Fibroblast of villous mesenchyme (primary cell): Measurements from ENCODE around the gene DHCR7. TPM values are rescaled to one million over a fixed set of nuclear protein-coding genes. Genes with fewer than 3 reads are reported as not detected.
A peak's percentile ranks its signal among the peaks of the same experiment; 100 is the strongest.

Experiments used
- DNase-seq: peaks from one replicate; pipeline ENCODE4 v3.0.0-alpha.2; 2010; ENCODE audit warnings: low read depth
- H3K4me3 ChIP-seq: 2 replicates; pipeline ENCODE4 v1.5.1; 2011; ENCODE audit warnings: low read depth, mild to moderate bottlenecking, low read length
- CTCF ChIP-seq: IDR thresholded peaks from 2 replicates; pipeline ENCODE4 v1.5.1; 2012; ENCODE audit warnings: low read depth, mild to moderate bottlenecking, low read length; ENCODE audit not compliant: insufficient read depth
- total RNA-seq: library from RNA; depleted of rRNA; stranded (reverse); fragments of >200 nt; gene quantifications from 2 replicates; pipeline ENCODE4 v1.2.3, GENCODE V29; 2012

The DHCR7 gene
- total RNA-seq, 1 donor, result 94.1 TPM

DNA sequence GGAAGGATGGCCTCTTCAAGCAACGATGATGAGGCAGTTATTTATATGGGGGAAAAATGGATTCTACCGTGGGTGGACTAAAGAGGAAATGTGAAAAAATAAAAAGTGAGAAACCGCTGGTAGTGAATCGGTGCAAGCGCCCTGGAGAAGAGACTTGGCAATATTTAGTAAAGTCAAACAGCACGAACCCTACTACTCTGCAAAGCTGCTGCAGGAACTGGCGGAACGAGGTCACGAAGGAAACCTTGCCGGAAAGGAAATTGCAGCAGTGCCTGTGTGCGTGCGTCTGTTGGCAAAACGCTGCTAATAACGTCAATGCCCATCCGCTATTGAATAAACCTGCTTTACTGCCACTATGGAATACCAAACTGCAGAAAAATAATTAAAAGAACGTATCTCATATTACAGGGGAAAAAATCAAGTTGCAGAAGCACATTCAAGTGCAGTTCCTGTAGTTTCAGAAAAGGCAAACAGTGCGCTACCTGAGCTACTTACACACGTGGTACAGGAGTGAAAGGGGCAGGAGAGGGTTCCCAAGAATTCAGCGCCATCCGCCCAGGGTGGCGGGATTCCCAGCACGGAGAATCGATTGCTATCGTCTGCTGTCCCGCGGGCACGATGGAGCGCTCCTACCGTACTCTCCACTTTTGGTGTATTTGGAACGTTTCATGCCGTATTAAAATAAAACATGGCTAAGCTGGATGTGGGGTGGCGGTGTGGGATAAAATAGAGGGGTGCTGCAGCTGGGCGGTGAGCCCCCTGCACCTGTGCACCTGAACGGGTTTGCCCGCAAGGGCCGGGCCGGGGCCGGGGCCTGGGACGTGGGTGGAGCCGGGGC lies 4.2 kb upstream of the DHCR7 start:
- peak; percentile 33 for DNase-seq
- TF ChIP-seq CTCF, result no peak
- peak overlapping the region; percentile 93 for H3K4me3 ChIP-seq

DNA sequence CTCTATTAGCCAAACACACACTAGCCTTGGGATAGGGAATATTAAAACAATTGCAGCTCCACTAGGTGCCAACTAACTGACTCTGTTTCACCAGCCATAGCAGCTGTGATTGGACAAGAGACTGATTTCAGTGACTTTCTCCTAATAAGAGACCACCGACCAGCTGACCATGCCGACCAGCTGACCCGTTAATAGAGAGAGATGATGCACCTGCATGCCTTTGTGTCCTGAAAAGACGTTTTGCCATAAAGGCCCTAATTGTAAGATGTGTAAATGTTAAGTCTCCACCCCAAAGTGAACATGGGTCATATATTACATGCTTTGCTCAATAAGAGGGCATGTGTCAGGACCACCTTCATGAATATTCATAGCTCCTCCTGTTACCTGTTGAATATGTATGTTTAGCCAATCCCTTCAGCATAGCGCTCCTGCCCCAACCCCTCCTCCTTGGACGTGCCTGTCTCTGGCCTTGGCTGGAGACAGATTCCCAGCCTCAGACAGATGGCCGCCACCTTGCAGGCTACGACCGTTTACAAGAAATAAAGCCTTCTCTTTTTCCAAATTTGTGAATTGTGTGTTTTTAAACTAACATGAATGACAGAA lies 3.5 kb upstream of the DHCR7 start:
- H3K4me3 ChIP-seq, result no peak overlapping the region
- no peak for DNase-seq
- no peak for TF ChIP-seq CTCF

DNA sequence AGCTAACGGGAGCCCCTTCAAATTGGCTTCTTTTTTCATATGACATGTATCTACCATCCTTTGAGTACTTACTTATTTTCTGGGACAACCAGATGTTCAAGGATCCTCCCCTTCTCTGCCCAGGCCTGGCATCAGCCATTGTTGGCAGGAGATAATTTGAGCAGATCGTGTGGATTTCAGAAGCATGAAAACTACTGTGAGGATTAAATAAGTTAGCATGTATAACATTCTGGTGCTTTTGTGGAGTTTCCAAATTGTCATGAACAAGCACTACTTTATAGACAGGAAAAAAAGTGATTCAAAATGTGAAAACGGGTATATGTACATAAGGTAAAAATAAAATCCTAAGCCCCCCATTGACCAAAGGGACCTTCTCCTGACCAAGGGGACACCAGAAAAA lies 2.7 kb upstream of the DHCR7 start:
- TF ChIP-seq CTCF, result no peak
- H3K4me3 ChIP-seq, result no peak overlapping the region
- no peak for DNase-seq

DNA sequence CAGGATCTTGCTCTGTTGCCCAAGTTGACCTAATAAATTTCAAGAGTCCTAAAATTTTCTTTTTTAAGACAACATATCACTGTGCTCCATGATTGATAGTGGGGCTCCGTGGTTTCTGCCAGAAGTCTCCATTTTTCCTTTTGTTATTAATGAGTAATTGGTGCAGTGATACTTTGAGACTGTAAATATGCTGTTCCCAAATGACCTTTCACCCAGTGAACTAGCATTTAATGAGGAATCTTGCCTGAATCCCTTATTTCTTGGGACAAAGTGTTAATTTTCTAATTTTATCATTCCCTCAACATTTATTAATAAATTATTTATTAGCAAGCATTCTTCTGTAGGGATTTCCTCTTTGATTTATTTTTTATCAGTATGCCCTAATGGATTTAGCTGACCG lies 2.3 kb upstream of the DHCR7 start:
- DNase-seq, result no peak

GRCh38 chr11:71449596-71449995 lies 1.4 kb upstream of the DHCR7 start:
- peak overlapping the region; percentile 82 for H3K4me3 ChIP-seq
- TF ChIP-seq CTCF, result no peak

More for the DNA sequence above, 2.3 kb upstream of the DHCR7 start:
- H3K4me3 ChIP-seq, result no peak overlapping the region
- TF ChIP-seq CTCF, result no peak

DNA sequence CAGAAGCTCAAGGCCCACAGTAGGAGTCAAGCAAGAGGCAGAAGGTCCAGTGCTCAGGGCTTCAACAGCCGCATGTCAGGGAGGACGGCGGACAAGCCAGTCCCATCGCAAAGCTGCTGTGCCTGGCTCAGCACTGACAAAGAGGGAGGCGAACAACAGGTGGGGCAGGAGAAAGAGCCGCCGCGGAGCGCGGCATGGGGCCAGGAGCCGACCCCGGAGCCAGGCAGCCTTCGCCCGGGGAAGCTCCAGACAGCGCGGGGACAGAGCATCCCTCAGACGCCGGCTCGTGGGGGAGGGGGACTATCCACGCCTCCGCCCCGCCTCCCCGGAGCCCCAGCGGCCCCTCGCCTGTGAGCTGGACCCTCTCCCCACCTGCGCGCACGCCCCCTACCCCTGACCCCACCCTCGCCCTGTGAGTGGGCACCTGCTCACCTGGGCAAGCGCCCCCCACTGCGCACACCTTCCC lies 369 bp downstream of the DHCR7 start:
- H3K4me3 ChIP-seq, result peak overlapping the region; percentile 82
- no peak for TF ChIP-seq CTCF
- DNase-seq, result no peak

More at GRCh38 chr11:71449596-71449995, 1.4 kb upstream of the DHCR7 start:
- no peak for DNase-seq
